ENCODE data around the gene ZBTB6.

- TF ChIP-seq CTCF (IDR thresholded peaks at IDR 0.05) (no peak), POLR2A (IDR thresholded peaks at IDR 0.05) (no peak)
Observed at GRCh38 chr9:122948313-122948712, 35.2 kb upstream of the ZBTB6 start.
